HG03135 (cell line): ENCODE results near the gene RND3.

Experiments
- ATAC-seq: cut with Tn5 transposase; IDR thresholded peaks from one replicate; pipeline ENCODE4 v1.9.1; 2021; ENCODE audit warnings: mild to moderate bottlenecking, moderate library complexity; ENCODE audit not compliant: unreplicated experiment

RND3 gene

DNA sequence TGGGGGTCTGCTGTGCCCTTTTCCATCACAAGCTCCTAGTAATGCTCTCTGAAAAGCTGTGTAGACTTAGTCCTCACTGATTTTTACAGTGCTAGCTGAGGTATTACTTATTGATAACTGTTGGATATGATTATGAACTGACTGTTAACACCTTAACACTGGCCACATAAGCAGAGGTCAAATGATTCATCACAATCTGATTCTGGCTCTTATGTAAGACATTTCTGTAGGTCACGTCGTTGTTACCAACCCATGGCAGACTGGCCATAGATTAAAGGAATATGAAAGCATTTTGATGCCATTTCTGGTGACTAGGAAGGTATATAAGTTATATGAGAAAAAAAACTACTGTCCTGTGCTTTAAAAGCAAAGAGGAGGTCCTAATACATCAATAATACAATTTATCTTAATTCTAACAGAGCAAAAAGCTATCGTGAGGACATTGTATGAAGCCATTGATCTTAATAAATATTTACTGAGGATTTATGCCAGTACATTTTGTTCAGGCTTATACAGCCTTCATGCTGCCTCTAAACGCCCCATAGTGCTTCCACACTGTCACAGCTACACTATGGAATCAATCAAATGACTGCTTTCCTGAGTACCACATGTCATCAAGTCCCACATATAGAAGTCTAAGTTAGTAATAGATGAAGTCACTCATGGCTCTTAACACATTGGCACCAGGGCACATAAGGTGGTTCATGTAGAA lies 6.9 kb upstream of the RND3 start:
- ATAC-seq, result no peak

GRCh38 chr2:150491943-150492342 lies 4.5 kb upstream of the RND3 start:
- no peak for ATAC-seq

- ATAC-seq, result no peak
Measured at GRCh38 chr2:150491430-150491829, 4.0 kb upstream of the RND3 start.

DNA sequence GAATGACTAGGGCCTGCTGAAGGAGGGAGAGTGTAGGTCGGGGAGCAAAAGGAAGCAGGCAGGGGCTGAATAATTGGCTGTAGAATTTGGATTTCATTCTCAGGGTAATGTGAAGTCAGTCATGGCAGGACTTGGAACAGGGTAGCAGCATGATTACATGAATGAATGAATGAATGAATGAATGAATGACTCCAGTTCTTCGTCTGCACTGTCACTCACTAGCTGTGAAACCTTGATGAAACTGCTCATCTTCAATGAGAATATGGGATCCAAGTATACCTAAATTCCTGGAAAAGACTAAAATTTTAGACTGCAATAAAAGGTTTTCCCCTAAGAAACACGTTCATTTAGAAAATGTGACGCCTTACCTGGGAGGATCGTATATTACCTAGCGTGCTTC lies 3.0 kb upstream of the RND3 start:
- ATAC-seq, result no peak

DNA sequence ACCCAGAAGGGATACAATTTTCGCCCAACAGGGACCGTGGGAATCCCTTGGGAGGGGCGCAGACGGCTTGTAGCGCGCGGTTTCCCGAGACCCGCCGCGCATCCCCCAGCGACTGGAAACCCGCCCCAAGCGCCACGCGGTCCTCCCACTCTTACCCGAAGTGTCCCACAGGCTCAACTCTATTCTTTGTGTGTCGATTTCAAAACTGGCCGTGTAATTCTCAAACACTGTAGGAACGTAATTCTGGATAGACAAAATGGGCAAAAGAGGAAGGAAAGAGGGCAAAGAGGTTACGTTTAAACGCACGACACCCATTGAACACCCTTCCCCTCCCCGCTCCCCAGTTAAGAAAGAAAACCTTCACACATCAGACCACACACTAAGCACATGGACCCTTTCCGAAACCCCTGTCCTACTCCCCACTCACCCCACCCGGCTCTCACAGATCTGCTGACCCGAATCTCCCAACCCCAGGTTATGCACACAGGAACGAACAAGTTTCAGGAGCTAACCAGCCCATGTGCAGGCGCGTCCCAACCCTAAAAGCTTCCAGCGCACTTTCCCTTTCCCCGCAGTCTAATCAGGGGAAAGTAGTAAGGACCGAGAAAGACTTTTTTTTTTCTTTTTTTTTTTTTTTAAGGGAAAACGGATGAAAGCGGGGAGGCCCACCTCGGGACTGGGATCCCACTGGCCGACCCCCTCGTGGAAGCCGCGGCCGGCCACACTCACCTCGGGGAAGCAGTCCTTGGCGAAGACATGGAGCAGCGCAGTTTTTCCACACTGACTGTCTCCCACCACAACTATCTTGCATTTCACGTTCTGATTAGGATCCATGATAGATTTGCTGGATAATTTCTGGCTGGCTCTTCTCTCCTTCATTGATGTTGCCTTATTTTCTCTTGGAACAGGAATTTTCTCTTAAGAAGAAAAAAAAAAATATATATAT lies 655 bp downstream of the RND3 start:
- no peak for ATAC-seq

DNA sequence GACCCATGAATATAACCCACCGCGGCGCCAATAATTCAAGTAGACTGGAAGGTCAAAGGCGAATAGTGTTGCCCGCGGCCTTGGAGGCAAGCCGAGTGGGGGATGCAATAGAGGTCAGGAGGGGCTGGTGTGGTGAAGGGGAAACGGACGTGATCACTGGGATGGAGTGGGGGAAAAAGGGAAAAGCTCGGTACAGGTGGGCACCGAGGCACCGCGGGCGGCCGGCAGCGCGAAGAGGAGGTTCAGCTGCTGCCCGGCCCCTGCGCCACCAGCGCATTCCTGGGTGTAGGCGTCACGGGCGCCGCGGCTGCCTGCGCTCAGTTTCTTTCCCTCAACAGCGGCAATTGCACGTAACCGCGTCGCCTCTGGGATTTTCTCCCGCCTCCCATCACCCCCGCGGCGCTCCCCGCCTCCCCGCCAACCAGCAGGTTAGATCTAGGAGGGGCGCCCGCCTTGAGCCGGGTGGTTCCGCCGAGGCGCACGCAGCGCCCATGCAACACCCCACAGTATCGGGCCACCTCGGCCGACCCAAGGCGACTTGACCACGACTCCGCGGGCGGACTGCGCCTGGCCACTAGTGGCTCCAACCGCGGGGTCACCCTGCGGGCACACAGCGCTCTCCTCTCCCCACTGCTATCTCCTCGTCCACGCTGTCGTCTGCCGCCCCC lies 1.5 kb downstream of the RND3 start:
- ATAC-seq, result no peak

GRCh38 chr2:150485114-150485870 lies 2.2 kb downstream of the RND3 start:
- ATAC-seq, result no peak

DNA sequence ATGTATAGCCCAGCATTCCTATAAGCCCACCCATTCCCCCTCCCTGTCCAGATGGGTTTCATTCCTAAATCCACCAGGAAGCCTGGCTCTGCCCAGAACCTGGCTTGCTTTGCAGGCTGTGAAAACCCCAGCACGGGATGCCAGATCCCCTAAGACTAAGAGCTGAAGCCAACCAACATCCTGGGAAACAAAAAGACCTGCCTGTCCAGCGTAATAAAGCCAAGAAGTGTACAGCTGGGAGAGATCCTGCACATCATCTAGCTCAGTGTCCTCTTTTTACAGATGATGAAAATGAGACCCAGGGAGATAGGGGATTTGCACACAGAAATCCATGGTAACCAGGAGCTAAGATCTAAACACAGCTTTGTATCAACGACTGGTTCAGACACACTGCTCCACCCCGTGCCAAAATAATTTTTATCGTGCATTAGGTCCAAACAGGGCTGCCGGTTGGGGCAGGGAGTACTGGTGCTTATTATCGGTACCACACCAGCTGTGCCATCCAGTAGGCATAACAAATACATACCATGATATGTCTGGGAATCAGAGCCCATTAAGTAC lies 2.9 kb downstream of the RND3 start:
- no peak for ATAC-seq

DNA sequence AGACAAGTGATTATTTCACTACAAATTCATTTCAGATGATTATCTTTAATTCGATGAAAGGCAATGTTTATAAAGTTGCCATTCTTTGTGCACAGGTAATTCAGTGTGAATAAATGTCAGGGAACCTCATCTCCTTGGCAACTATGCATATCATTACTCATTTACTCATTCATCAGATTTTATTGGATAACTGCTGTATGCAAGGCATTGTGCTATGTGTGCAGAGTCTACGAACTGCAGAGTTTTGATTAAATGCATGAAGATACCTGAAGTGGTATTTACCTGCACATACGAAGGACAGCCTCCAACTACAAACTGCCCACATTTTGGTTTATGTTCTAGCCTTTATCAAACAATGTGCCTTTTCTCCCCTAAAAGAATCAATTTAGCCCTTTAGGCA lies 3.5 kb downstream of the RND3 start:
- no peak for ATAC-seq

- ATAC-seq, result no peak
Measured at GRCh38 chr2:150483532-150483931, 3.9 kb downstream of the RND3 start.

DNA sequence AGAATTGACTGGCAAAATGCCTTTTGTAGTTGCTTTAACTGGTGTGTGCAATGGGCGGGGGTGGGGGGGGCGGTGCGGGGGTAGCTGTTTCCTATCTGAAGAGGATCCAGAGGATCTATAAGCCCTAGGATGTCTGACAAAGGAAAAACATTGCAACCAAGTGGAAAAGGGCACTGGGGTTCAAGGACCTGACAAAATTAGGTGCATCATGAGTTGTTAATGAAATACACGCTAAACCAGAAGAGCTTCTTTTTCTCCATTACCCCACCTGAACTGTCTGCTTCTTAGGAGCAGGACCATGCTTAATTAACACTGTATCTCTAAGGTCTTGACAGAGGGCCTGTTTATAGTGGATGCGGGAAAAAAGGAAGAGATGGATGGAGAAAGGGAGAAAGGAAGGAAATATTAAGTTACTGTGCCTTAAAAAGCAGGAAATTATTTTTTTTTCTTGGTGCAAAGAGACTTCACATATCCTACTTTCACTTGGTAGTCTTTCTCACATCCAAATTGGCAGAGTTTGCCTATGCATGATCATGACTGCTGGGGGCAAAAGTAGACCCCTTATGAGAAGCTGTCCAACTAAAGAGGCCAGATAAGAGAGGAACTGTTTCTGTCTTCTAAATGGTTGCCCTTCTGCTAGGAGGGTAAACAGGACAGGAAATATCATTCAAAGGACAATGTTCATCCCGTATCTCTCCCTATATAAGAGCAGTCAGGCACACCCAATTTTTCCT lies 4.6 kb downstream of the RND3 start:
- no peak for ATAC-seq

GRCh38 chr2:150482111-150482510 lies 5.4 kb downstream of the RND3 start:
- no peak for ATAC-seq

DNA sequence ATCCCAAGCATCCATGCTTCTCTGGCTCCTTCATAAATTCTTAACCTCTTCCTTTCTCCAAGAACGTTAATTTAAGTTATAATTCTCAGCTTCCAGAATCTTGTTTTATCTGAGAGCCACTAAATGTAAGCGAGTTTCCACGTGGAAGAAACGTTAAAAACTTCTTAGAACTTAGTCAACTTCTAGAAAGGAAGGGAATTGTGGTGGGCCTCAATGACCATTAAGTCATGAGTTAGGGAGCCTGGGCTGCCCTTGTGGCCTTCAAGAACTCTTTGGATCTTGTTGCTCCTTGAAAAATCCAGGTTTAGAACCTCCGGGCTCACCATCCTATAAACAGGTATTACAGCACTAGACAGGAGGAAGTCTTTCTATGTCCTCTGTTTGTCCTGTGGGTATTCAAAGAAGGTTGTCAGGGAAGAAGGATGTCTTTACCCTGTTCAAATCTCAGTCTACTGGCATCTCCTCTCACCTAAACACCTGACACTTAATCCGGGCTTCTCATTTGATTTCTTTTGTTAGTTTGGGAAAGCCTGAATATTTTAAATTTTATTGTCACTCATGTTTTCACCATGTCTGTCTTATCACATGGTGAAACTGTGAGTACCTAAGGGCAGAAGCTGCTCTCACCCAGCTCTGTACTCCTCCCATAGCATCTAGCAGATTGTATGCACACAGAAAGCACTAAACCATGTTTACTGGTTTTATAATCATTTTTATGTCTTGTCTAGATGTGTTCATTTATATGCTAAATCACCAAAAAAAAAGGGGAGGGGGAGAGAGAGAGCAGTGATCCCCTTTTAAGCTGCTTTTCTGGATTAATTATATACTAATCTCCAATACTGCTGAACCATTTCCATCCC lies 6.3 kb downstream of the RND3 start:
- no peak for ATAC-seq

- no peak for ATAC-seq
Measured at GRCh38 chr2:150480241-150480640, 7.2 kb downstream of the RND3 start.

- ATAC-seq, result no peak
Measured at GRCh38 chr2:150479075-150479915, 8.2 kb downstream of the RND3 start.

DNA sequence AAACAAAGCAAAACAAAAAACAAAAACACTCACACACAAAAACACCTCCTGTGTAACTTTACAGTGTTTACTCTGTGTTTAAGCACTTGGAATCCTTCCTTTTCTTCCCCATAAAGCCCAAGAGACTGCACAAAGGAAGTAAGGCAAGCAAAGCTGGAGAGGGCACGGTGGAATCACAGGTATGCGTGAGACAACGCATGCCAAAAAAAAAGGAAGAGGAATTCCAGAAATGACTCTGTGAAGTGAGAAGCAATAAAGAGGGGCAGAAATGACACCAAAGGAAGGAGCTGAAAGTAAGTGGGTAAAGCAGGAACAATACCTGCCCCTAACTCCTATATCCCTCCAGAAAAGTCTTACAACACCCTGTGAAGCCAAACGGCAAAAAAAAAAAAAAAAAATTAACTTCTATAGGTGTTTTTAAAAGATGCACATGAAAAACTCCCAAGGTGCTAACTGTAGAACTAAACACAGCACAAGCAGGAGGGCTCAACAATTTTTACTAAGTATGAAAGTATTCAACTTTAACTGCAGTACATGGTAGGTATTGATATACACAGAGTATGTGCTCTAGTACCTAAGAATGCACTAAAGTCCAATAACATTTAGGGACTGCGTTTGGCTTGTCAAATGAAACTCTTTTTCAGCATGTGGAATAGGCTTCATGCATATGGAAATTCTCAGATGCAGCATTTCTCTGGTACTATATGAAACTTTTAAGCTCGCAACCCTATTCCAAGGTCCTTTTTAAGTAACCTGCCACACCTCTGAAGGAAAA lies 9.1 kb downstream of the RND3 start:
- no peak for ATAC-seq

DNA sequence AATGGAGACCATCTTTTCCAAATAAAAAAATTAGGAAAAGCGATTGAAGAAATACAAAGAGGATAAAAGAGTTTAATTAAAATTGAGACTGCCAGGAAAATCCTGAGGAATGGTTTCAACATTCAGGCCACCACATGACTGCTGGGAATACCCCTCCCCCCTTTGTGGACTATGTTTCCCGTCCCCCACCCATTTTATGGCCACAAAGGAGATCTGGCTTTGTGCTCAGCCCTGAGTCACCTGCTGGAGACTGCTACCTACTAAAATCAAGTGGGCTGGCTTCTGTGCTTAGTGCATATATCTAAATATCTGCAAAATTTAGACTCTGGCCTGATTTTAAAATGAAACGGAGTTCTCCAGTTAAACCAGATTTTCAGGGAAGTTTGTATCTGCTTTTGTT lies 10.1 kb downstream of the RND3 start:
- ATAC-seq, result no peak
